Endodermal cell (in vitro differentiated cells): Measurements from ENCODE around the gene SH3PXD2A. TPM values are rescaled to one million over a fixed set of nuclear protein-coding genes. Genes with fewer than 3 reads are reported as not detected.

ENCODE experiments used
- DNase-seq: peaks from one replicate; pipeline ENCODE4 v3.0.0-alpha.2; 2017
- H3K27ac ChIP-seq: 2 replicates; pipeline ENCODE4 v1.5.1; 2013; ENCODE audit warnings: mild to moderate bottlenecking, low read depth, low read length, moderate library complexity
- H3K27me3 ChIP-seq: 2 replicates; pipeline ENCODE4 v1.6.1; 2013; ENCODE audit warnings: mild to moderate bottlenecking, low read length, moderate library complexity; ENCODE audit not compliant: insufficient read depth, control insufficient read depth, poor library complexity, severe bottlenecking
- H3K36me3 ChIP-seq: 2 replicates; pipeline ENCODE4 v1.7.0; 2013; ENCODE audit warnings: mild to moderate bottlenecking, low read length, moderate library complexity; ENCODE audit not compliant: control insufficient read depth, insufficient read depth
- H3K4me1 ChIP-seq: one replicate; pipeline ENCODE4 v1.7.0; 2013; ENCODE audit warnings: low read length; ENCODE audit not compliant: control insufficient read depth, insufficient read depth
- H3K4me3 ChIP-seq: 2 replicates; pipeline ENCODE4 v1.5.1; 2013; ENCODE audit warnings: mild to moderate bottlenecking, low read length, moderate library complexity
- H3K9ac ChIP-seq: 2 replicates; pipeline ENCODE4 v1.6.1; 2013; ENCODE audit warnings: mild to moderate bottlenecking, low read length, moderate library complexity; ENCODE audit not compliant: poor library complexity, severe bottlenecking; ENCODE audit errors: extremely low read depth
- H3K9me3 ChIP-seq: 2 replicates; pipeline ENCODE4 v1.6.1; 2013; ENCODE audit warnings: mild to moderate bottlenecking, low read length, moderate library complexity; ENCODE audit not compliant: control insufficient read depth
- H3K27ac Mint-ChIP-seq: 2 replicates; pipeline ENCODE4 v1.8.0; 2020; ENCODE audit warnings: mixed read lengths
- H3K27me3 Mint-ChIP-seq: 2 replicates; pipeline ENCODE4 v1.8.0; 2021; ENCODE audit warnings: mild to moderate bottlenecking, mixed read lengths; ENCODE audit not compliant: insufficient read depth
- H3K36me3 Mint-ChIP-seq: 2 replicates; pipeline ENCODE4 v1.8.0; 2020; ENCODE audit warnings: low read depth, mixed read lengths
- H3K4me1 Mint-ChIP-seq: 2 replicates; pipeline ENCODE4 v1.8.0; 2020; ENCODE audit warnings: mixed read lengths
- H3K4me3 Mint-ChIP-seq: 2 replicates; pipeline ENCODE4 v1.8.0; 2020; ENCODE audit warnings: mild to moderate bottlenecking, moderate library complexity, mixed read lengths
- H3K9me3 Mint-ChIP-seq: 2 replicates; pipeline ENCODE4 v1.8.0; 2020; ENCODE audit warnings: mild to moderate bottlenecking, mixed read lengths
- WGBS, 2 experiments: methylation state at CpG; one replicate each; pipeline versions ENCODE4 v1.1.5 to v1.1.7; 2013; ENCODE audit warnings: missing lambda C conversion rate in 2 of 2, mixed read lengths in 1 of 2; ENCODE audit not compliant: insufficient coverage in 1 of 2, insufficient read length in 1 of 2; 5-methylcytosine and 5-hydroxymethylcytosine counted together
- total RNA-seq, 2 donors: library from RNA; stranded (reverse); fragmentation: NEBNext Ultra II Directional in 1 of 2; extraction: Animal tissue kit (Norgen Biotek cat#: 25700) in 1 of 2; gene quantifications; 2 replicates in 1 of 2; 3 replicates in 1 of 2; pipeline ENCODE4 v1.2.1, GENCODE V29; 2021
- TF ChIP-seq, protein P1 (sequence below): fragments of 200-600 bp; sonication (generic); conservative IDR thresholded peaks from 2 replicates; pipeline ENCODE4 v1.5.0; 2021; ENCODE audit warnings: antibody characterized with exemption, mild to moderate bottlenecking

SH3PXD2A gene
- total RNA-seq, 2 donors from 2014 or later = 15.7 to 22.6 TPM

DNA sequence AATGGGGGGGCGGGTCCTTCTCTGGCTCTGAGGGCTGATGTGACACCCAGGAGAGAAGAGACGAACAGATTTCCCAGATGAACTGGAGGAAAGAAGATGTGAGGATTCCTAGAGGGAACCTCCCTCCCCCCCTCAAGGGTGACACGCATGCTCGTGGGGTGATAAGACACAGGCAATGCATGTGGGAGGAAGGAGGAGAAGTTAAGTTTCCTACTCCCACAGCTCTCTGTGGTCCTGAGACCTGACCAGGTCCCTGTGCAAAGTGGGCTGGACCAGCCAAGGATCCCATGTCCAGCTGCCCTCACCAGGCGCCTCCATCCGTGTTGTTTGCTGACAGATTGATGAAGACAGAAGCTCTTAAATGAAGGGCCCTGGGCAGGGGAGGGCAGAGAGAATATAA, 112.6 kb downstream of the SH3PXD2A start:
- Histone ChIP-seq H3K27ac (no peak overlapping the region), H3K27me3 (no peaks in the 10 kb centered on the region), H3K9me3 (no peaks in the 10 kb centered on the region), H3K4me3 (no peak overlapping the region), H3K9ac (no peak overlapping the region), H3K4me1 (no peaks in the 10 kb centered on the region), H3K36me3 (no peaks in the 10 kb centered on the region)
- Mint-ChIP-seq H3K36me3 (peaks cover 2% of the 10 kb centered on the region), H3K4me3 (no peak overlapping the region), H3K9me3 (no peaks in the 10 kb centered on the region), H3K27ac (no peak overlapping the region), H3K27me3 (no peaks in the 10 kb centered on the region), H3K4me1 (peaks cover 6% of the 10 kb centered on the region)
- 90 to 92% methylated on average over 2 to 3 of the region's 6 CpGs for WGBS, 2 experiments
- DNase-seq = no peak
- TF ChIP-seq, protein P1, sequence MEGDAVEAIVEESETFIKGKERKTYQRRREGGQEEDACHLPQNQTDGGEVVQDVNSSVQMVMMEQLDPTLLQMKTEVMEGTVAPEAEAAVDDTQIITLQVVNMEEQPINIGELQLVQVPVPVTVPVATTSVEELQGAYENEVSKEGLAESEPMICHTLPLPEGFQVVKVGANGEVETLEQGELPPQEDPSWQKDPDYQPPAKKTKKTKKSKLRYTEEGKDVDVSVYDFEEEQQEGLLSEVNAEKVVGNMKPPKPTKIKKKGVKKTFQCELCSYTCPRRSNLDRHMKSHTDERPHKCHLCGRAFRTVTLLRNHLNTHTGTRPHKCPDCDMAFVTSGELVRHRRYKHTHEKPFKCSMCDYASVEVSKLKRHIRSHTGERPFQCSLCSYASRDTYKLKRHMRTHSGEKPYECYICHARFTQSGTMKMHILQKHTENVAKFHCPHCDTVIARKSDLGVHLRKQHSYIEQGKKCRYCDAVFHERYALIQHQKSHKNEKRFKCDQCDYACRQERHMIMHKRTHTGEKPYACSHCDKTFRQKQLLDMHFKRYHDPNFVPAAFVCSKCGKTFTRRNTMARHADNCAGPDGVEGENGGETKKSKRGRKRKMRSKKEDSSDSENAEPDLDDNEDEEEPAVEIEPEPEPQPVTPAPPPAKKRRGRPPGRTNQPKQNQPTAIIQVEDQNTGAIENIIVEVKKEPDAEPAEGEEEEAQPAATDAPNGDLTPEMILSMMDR = no peak

DNA sequence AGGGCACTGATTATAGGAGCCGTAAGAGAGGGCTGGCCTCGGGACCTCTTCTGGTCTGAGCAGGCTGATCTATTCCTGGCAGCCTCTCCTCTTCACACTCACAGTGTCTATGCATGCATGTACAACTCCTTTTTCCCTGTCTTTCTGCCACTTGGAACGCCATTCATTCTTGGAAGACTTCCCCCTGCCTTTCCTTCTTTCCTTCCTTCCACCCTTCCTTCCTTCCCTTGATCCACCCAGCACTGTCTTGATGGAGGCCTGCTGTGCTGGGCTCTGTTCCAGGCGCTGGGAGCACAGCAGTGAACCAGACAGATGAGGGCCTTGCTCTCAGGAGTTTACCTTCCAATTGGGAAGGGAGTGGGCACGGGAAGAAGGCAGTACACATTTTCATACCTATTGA, 114.8 kb downstream of the SH3PXD2A start:
- Histone ChIP-seq H3K4me1 (no peaks in the 10 kb centered on the region), H3K9me3 (no peaks in the 10 kb centered on the region), H3K4me3 (no peak overlapping the region), H3K9ac (no peak overlapping the region), H3K27ac (no peak overlapping the region), H3K27me3 (no peaks in the 10 kb centered on the region), H3K36me3 (no peaks in the 10 kb centered on the region)
- 90 to 100% methylated on average over 1 to 5 of the region's 5 CpGs for WGBS, 2 experiments
- Mint-ChIP-seq H3K4me1 (peaks cover 6% of the 10 kb centered on the region), H3K27ac (no peak overlapping the region), H3K4me3 (no peak overlapping the region), H3K36me3 (peaks cover 8% of the 10 kb centered on the region), H3K27me3 (no peaks in the 10 kb centered on the region), H3K9me3 (no peaks in the 10 kb centered on the region)
- TF ChIP-seq, protein P1 = no peak
- no peak for DNase-seq

DNA sequence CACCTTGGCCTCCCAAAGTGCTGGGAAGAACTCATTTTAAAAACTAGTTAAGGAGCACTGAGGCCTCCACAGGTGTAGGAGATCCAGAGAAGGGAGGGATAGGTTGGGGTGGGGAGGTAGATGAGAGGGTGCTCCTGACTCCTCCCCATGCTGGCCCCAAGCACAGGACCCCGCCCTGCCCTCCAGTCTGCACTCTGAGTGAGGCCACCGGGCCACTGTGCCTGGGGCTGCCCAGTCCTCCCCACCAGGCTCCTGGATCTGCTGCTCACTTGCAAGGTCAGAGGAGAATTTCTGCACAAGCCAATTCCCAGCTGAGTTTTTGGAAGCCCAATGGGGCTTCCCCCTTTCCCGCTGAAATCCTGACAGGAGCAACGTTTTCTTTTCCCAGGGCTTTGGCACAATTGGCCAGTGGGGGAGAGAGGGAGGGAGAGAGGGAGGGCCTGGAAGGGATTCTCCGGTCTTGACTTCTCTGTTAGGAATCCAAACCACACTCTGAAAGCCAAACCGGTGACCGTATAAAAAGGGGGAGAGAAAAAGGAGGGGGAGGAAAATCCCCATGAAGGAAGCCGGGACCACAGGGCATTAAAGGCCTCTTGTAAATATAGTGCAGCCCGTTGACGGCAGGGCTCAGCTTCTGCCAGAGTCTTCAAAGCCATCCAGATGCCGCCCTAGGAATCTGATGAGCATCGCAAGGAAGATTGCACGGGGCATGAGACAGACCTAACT, 116.2 kb downstream of the SH3PXD2A start:
- Mint-ChIP-seq H3K9me3 (no peaks in the 10 kb centered on the region), H3K27me3 (no peaks in the 10 kb centered on the region), H3K27ac (peak overlapping the region; percentile 17), H3K4me3 (no peak overlapping the region), H3K4me1 (peaks cover 6% of the 10 kb centered on the region), H3K36me3 (peaks cover 8% of the 10 kb centered on the region)
- TF ChIP-seq, protein P1 = no peak
- H3K27ac ChIP-seq = no peak overlapping the region
- peak; percentile 73 for DNase-seq
- no peaks in the 10 kb centered on the region for H3K9me3 ChIP-seq
- H3K4me1 ChIP-seq = no peaks in the 10 kb centered on the region
- H3K36me3 ChIP-seq = no peaks in the 10 kb centered on the region
- H3K4me3 ChIP-seq = no peak overlapping the region
- no peaks in the 10 kb centered on the region for H3K27me3 ChIP-seq
- 56% methylated on average over 7 to 12 of the region's 13 CpGs for WGBS, 2 experiments
- H3K9ac ChIP-seq = no peak overlapping the region
